ENCODE data around the gene CDON. TPM values are rescaled to one million over a fixed set of nuclear protein-coding genes. Genes with fewer than 3 reads are reported as not detected.

Gene CDON
- total and polyA plus RNA-seq, 8 donors = 0.80 to 10.7 (median 2.9) TPM

DNA sequence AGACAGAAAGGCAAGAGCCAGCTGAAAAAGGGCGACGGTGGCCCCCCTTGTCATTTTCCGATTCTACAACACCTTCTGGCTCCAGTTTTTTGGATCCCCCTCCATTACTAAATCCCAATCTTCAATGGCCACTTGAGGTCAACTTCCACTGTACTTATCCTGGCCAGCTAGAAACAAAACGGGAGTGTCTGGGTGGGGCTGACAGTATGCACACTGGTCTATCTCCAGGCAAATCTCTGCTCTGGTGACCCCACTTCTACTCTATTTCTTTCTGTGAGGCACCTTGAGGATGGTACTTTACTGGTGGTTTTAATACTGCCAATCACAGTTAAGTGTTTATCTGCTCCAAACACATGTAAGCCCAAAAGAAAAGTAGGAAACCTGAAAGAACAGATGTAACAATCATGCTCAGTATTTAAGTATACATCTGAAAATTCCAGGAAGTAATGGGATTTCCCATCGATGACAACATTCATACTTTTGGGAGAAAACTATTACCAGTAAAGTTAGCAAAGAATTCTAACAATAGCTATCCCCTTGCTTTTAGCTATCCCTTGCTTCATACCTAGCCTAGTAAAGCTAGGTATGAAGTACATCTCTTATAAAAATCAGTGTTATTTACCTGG lies 16.0 kb downstream of the CDON start:
- Histone ChIP-seq H3K27ac (no peak overlapping the region), H3K4me1 (no peaks in the 10 kb centered on the region)
- 73 to 88% methylated on average over 5 of the region's 5 CpGs for WGBS, 2 donors

GRCh38 chr11:126039485-126040271 lies 23.0 kb downstream of the CDON start:
- WGBS, 2 donors = 76 to 85% methylated on average over 9 of the region's 9 CpGs
- FAIRE-seq = no peak
- Histone ChIP-seq H3K36me3 (no peaks in the 10 kb centered on the region), H3K27ac (no peak overlapping the region), H3K4me1 (no peaks in the 10 kb centered on the region), H3K4me3 (no peak overlapping the region), H3K9me3 (no peaks in the 10 kb centered on the region), H3K27me3 (no peaks in the 10 kb centered on the region)
- TF ChIP-seq, protein P1, sequence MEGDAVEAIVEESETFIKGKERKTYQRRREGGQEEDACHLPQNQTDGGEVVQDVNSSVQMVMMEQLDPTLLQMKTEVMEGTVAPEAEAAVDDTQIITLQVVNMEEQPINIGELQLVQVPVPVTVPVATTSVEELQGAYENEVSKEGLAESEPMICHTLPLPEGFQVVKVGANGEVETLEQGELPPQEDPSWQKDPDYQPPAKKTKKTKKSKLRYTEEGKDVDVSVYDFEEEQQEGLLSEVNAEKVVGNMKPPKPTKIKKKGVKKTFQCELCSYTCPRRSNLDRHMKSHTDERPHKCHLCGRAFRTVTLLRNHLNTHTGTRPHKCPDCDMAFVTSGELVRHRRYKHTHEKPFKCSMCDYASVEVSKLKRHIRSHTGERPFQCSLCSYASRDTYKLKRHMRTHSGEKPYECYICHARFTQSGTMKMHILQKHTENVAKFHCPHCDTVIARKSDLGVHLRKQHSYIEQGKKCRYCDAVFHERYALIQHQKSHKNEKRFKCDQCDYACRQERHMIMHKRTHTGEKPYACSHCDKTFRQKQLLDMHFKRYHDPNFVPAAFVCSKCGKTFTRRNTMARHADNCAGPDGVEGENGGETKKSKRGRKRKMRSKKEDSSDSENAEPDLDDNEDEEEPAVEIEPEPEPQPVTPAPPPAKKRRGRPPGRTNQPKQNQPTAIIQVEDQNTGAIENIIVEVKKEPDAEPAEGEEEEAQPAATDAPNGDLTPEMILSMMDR (IDR thresholded peaks at IDR 0.05) = no peak
- intact Hi-C loops (cut with DNase I) = no loop called here
- no peak for DNase-seq
- ATAC-seq = no peak

More for the DNA sequence above, 16.0 kb downstream of the CDON start:
- no peaks in the 10 kb centered on the region for H3K27me3 ChIP-seq
- TF ChIP-seq, protein P1 (IDR thresholded peaks at IDR 0.05) = no peak
- intact Hi-C loops (cut with DNase I) = no loop called here
- no peak overlapping the region for H3K4me3 ChIP-seq
- H3K36me3 ChIP-seq = no peaks in the 10 kb centered on the region
- DNase-seq = no peak
- no peaks in the 10 kb centered on the region for H3K9me3 ChIP-seq
- FAIRE-seq = no peak
- ATAC-seq = no peak

GRCh38 chr11:126035718-126036117 lies 26.9 kb downstream of the CDON start:
- Histone ChIP-seq H3K36me3 (no peaks in the 10 kb centered on the region), H3K27ac (no peak overlapping the region), H3K9me3 (no peaks in the 10 kb centered on the region), H3K4me3 (no peak overlapping the region), H3K4me1 (no peaks in the 10 kb centered on the region), H3K27me3 (no peaks in the 10 kb centered on the region)
- no peak for FAIRE-seq
- no peak for DNase-seq
- TF ChIP-seq, protein P1 (IDR thresholded peaks at IDR 0.05) = no peak
- intact Hi-C loops (cut with DNase I) = no loop called here
- 83 to 90% methylated on average over 5 of the region's 5 CpGs for WGBS, 2 donors
- no peak for ATAC-seq

DNA sequence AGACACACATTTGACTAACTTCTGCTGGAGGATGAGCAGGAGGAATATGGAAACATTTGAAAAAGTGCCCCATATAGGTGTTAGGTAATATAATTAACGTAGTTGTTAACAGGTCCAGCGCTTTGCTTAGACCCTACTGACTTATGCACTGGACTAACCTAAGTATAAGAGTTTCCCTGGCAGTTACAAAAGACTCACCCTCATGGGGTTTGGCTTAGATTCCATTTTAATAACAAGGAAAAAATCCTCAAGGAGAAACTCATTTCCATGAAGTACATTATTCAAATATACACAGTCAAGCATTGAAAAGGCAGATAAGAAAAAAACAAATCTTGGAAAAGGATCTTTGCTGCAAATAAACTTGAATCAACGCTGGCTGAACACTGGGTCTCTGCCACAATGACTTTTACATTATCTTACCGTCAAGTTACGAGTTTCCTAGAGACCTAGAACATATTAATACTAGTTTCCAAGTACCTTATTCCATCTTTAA lies 27.7 kb downstream of the CDON start:
- ATAC-seq (no peak), FAIRE-seq (no peak), DNase-seq (no peak)
- no peak overlapping the region for H3K4me3 ChIP-seq
- intact Hi-C loops (cut with DNase I) = no loop called here
- TF ChIP-seq, protein P1 (IDR thresholded peaks at IDR 0.05) = no peak
- H3K27ac ChIP-seq = no peak overlapping the region
- 53 to 59% methylated on average over 5 of the region's 5 CpGs for WGBS, 2 donors
- H3K36me3 ChIP-seq = no peaks in the 10 kb centered on the region
- H3K4me1 ChIP-seq = no peaks in the 10 kb centered on the region
- no peaks in the 10 kb centered on the region for H3K27me3 ChIP-seq
- H3K9me3 ChIP-seq = no peaks in the 10 kb centered on the region
